Amniotic stem cell (primary cell): ENCODE measurements around the gene SLCO2A1.

Source experiments
- DNase-seq: peaks from one replicate; lab custom pipeline; 2025; lab: John Stamatoyannopoulos, UW

The SLCO2A1 gene

DNA sequence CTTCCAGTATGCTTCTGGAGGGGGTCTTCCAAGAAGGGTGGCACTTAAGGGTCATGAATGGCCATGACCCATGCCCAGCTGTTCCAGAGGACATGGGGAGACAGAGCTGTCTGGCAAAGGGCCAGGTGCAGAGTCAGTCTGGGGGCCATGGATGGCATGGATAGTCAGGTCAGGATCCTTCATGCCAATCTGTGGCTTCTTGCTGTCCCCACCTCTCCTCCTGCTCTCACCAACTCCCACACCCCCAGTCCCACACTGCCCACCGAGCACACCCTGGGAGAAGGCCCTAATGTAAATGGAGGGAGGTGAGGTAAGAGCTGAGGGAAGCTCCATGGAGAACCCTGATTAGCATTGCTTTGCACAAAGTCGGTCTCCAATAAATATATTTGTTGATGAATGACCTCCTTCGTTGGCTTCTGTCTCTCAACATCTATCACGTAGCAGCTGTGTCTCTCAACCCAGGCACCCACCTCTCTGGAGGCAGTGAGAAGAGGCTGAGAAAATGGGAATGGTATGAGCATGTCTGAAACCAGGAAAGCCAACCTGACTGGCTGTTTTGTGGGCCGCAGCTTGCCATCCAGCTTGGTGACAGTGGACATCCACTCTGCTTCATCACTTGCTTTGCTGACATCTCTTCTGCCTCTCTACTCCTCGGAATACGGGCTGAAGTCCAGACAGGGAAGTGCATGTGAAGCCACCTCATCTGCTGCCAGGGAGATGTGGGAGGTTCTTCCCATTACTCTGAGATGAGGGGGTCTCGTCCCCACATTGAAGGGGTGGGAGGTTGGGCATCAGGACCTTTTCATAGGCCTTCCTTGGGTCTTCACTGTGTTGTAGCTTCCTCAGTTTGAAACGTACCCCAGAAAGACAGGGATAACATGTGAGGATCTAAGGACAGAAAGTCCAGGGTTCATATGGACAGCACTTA lies 96.4 kb downstream of the SLCO2A1 start:
- DNase-seq = no peak

GRCh38 chr3:133932009-133932408 lies 97.7 kb downstream of the SLCO2A1 start:
- no peak for DNase-seq

GRCh38 chr3:133931084-133931483 lies 98.6 kb downstream of the SLCO2A1 start:
- no peak for DNase-seq

DNA sequence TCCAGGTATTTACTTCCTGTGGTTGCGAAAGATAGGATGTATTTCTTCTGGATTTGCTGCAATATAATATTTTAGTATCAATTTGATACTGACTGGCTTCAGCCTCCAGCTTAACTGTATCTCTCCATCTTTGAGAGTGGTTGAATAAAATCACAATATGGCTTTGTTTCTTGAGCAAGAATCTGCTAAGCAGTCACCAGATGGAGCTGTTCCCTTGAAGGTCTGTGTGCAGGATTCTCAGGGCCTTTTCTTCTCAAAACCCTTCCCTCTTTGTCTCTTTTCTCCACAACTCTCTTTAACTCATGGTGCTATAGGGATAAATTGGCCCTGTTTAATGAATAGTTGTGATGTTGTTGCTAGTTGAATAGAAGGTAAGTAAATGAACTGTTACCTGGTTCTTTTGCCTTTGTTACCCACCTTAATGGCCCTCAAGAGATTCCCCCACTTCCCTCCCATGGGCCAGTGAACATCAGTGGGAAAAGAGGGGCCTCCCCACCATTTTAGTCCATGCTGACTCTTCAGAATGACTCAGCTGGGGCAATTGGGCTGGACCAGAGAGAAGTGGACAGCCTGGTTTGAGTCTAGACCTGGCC lies 99.3 kb downstream of the SLCO2A1 start:
- DNase-seq = peak; percentile 54

- no peak for DNase-seq
Observed at GRCh38 chr3:133928903-133929607, 100.7 kb downstream of the SLCO2A1 start.

- DNase-seq = no peak
Observed at GRCh38 chr3:133928136-133928893, 101.4 kb downstream of the SLCO2A1 start.

- peak; percentile 14 for DNase-seq
Observed at GRCh38 chr3:133927540-133928066, 102.1 kb downstream of the SLCO2A1 start.

- DNase-seq = no peak
Observed at GRCh38 chr3:133926736-133927539, 102.8 kb downstream of the SLCO2A1 start.

- no peak for DNase-seq
Observed at GRCh38 chr3:133925960-133926735, 103.6 kb downstream of the SLCO2A1 start.

- DNase-seq = no peak
Observed at GRCh38 chr3:133924041-133924440, 105.7 kb downstream of the SLCO2A1 start.

DNA sequence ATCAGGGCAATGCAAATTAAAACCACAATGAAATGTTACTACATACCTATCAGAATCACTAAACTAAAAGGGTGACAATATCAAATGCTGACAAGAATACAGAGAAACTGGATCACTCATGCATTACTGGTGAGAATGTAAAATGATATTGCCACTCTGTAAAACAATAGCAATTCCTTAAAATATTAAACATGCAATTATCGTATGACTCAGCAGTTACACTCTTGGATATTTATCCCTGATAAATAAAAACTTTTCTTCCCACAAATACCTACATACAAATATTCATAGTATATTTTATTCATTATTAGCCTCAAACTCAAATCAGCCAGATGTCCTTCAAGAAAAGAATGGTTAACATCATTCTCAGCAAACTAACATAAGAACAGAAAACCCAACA lies 108.1 kb downstream of the SLCO2A1 start:
- no peak for DNase-seq

GRCh38 chr3:133917144-133917543 lies 112.6 kb downstream of the SLCO2A1 start:
- no peak for DNase-seq

GRCh38 chr3:133915685-133916658 lies 113.8 kb downstream of the SLCO2A1 start:
- DNase-seq = no peak

GRCh38 chr3:133914839-133915600 lies 114.7 kb downstream of the SLCO2A1 start:
- no peak for DNase-seq

DNA sequence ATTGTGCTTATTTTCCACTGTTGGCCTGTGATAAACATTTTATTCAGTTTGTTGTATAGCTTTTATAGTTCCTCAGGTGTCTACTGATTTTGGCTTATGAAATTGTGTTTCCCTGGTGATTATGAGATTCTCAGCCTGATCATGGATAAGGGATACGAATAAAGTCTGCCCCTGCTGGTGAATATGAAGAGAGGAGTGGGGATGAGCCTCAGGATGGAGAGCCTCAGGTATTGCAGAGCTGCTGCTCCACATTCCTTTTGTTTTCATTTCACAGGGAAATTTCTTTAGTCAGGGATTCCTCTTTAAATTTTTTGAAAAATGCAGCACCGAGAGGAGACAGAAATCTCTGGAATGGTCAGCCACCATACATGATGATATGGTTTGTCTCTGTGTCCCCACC lies 119.3 kb downstream of the SLCO2A1 start:
- no peak for DNase-seq

GRCh38 chr3:133905376-133905775 lies 124.3 kb downstream of the SLCO2A1 start:
- no peak for DNase-seq

DNA sequence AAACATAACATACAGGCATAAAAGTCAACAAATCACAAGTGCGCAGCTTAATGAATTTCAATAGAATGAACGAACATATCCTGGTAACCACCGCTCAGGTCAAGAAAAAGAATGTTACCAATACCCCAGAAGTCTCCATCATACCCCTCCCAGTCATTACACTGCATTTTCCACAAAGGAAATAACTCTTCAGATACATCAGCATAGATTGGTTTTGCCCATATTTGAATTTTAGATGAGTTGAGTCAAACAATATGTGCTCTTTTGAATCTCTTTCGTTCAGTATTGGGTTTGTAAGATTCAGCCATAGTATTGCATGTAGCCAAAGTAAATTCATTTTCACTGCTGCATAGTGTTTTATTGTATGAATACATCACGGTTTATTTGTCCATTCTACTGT lies 127.9 kb downstream of the SLCO2A1 start:
- DNase-seq = no peak

GRCh38 chr3:133901083-133901482 lies 128.6 kb downstream of the SLCO2A1 start:
- DNase-seq = no peak
